ENCODE measurements around the gene SECISBP2.

SECISBP2 gene

DNA sequence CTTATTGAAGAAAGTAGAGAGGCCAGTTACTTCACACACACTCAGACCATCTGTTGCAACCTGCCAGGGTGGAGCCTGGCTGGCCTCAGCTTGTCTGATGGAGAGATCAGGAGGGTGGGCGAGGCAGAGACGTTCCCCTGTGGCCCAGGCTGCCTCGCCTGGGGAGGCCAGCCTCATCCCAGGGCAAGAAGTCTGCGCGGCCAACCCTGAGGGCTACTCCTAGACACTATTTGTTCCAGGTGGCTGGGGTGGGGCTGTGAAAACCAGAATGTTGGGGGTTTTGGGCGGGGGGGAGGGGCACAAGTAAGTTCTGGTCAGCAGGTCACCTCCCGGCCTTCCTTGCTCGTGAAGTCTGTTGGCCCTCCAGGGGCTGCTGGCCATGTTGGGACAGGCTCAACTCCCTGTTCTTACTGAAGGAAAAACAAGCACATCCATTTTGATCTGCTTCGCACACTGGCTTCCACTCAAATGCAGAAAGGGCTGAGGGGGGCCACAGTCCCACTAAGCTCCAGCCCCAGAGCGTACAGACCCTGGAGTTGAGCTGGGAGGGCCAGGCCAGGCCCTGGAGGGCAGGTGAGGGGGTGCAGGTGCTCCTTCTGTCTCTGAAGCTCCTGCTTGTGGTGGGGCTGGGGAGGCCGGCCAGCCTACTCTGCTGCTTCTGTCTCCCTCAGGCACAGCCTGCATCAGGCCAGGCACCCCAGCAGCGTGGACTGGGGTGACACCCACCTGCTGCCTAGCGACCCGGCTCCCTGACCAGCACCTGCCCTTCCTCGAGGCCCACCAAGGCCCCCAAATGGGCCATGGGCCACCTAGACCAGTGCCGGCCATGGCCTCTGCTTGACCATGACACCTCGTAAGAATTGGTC is 46.6 kb downstream of the SECISBP2 start:
- H3K79me2 ChIP-seq (ENCODE audit: insufficient read depth, low read length) = no peaks in the 10 kb centered on the region
- H3K9ac ChIP-seq (ENCODE audit: low read length) = no peak overlapping the region
- H3K27ac ChIP-seq (ENCODE audit: low read depth, low read length) = no peak overlapping the region
- no peak overlapping the region for H3K4me2 ChIP-seq (ENCODE audit: low read depth, low read length, poor library complexity, severe bottlenecking)
- H3K36me3 ChIP-seq (ENCODE audit: low read length) = peaks cover 7% of the 10 kb centered on the region; the same call in 1 of the 2 replicates
- no peaks in the 10 kb centered on the region for H3K27me3 ChIP-seq (ENCODE audit: low read length)
- no peaks in the 10 kb centered on the region for H3F3A ChIP-seq (ENCODE audit: insufficient read depth)
- no peaks in the 10 kb centered on the region for H4K20me1 ChIP-seq (ENCODE audit: low read depth, low read length)
- no peak overlapping the region for H3K4me3 ChIP-seq (ENCODE audit: insufficient read depth, low read length, poor library complexity, severe bottlenecking)
- no peaks in the 10 kb centered on the region for H3K9me3 ChIP-seq (ENCODE audit: insufficient read depth, low read length)
- TF ChIP-seq, protein P1, sequence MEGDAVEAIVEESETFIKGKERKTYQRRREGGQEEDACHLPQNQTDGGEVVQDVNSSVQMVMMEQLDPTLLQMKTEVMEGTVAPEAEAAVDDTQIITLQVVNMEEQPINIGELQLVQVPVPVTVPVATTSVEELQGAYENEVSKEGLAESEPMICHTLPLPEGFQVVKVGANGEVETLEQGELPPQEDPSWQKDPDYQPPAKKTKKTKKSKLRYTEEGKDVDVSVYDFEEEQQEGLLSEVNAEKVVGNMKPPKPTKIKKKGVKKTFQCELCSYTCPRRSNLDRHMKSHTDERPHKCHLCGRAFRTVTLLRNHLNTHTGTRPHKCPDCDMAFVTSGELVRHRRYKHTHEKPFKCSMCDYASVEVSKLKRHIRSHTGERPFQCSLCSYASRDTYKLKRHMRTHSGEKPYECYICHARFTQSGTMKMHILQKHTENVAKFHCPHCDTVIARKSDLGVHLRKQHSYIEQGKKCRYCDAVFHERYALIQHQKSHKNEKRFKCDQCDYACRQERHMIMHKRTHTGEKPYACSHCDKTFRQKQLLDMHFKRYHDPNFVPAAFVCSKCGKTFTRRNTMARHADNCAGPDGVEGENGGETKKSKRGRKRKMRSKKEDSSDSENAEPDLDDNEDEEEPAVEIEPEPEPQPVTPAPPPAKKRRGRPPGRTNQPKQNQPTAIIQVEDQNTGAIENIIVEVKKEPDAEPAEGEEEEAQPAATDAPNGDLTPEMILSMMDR (IDR thresholded peaks at IDR 0.05; ENCODE audit: insufficient read depth, low read length, poor library complexity, severe bottlenecking) = no peak
- TF ChIP-seq EZH2phosphoT487 (conservative IDR thresholded peaks at IDR 0.05; ENCODE audit: low read length) = no peak
- H3K9me2 ChIP-seq (replicated peaks; ENCODE audit: insufficient read depth, low read length) = no peaks in the 10 kb centered on the region
- H2AFZ ChIP-seq (ENCODE audit: low read depth, low read length, severe bottlenecking) = no peak overlapping the region

DNA sequence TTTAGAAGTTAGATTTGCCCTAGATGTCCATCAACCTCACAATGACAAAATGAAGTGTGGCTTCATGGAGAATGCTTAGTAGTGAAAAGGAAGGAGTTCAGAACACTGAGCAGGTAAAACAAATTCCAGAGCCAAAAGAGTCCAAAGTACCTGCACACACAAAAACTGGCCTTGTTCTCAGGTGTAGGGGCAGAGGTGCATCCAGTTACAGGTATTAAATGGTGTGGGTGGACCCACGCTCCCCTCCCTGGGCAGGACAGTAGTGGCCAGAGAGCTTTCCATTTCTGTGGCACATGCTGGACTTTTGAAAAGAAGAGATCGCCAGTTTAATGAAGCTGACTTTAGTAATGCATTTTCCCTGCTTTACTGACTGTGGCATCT is 47.2 kb downstream of the SECISBP2 start:
- Histone ChIP-seq H3F3A (ENCODE audit: insufficient read depth) (no peaks in the 10 kb centered on the region), H3K4me3 (ENCODE audit: insufficient read depth, low read length, poor library complexity, severe bottlenecking) (no peak overlapping the region), H3K4me2 (ENCODE audit: low read depth, low read length, poor library complexity, severe bottlenecking) (no peak overlapping the region), H3K9me3 (ENCODE audit: insufficient read depth, low read length) (no peaks in the 10 kb centered on the region), H3K9me2 (replicated peaks; ENCODE audit: insufficient read depth, low read length) (no peaks in the 10 kb centered on the region), H3K9ac (ENCODE audit: low read length) (no peak overlapping the region), H3K79me2 (ENCODE audit: insufficient read depth, low read length) (no peaks in the 10 kb centered on the region), H3K36me3 (ENCODE audit: low read length) (peaks cover 4% of the 10 kb centered on the region; the same call in 1 of the 2 replicates), H3K27me3 (ENCODE audit: low read length) (no peaks in the 10 kb centered on the region), H2AFZ (ENCODE audit: low read depth, low read length, severe bottlenecking) (no peak overlapping the region), H3K27ac (ENCODE audit: low read depth, low read length) (no peak overlapping the region), H4K20me1 (ENCODE audit: low read depth, low read length) (no peaks in the 10 kb centered on the region)
- TF ChIP-seq, protein P1 (IDR thresholded peaks at IDR 0.05; ENCODE audit: insufficient read depth, low read length, poor library complexity, severe bottlenecking) = no peak
- no peak for TF ChIP-seq EZH2phosphoT487 (conservative IDR thresholded peaks at IDR 0.05; ENCODE audit: low read length)

DNA sequence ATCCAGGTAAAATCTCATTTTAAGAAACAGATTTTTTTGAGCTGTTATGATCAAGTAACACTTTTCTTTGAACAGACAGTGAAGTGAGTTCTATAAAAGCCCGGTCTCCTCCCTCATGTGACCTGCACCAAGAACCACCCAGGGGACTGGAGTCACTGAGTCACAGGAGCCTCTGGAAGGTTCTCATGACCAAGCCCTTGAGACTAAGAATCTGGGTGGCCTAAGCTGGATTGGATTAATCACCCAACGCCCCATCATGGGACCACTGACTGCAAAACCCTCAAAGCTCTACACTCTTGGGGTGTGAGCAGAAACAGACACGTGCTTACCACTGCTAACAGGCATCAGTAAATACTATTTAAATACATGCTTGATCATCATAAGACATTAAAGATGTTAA is 48.4 kb downstream of the SECISBP2 start:
- Histone ChIP-seq H3K36me3 (ENCODE audit: low read length) (no peaks in the 10 kb centered on the region), H3K27ac (ENCODE audit: low read depth, low read length) (no peak overlapping the region), H3K9me3 (ENCODE audit: insufficient read depth, low read length) (no peaks in the 10 kb centered on the region), H3K9me2 (replicated peaks; ENCODE audit: insufficient read depth, low read length) (no peaks in the 10 kb centered on the region), H3F3A (ENCODE audit: insufficient read depth) (no peaks in the 10 kb centered on the region), H3K79me2 (ENCODE audit: insufficient read depth, low read length) (no peaks in the 10 kb centered on the region), H3K4me2 (ENCODE audit: low read depth, low read length, poor library complexity, severe bottlenecking) (no peak overlapping the region), H3K9ac (ENCODE audit: low read length) (no peak overlapping the region), H3K4me3 (ENCODE audit: insufficient read depth, low read length, poor library complexity, severe bottlenecking) (no peak overlapping the region), H3K27me3 (ENCODE audit: low read length) (no peaks in the 10 kb centered on the region), H4K20me1 (ENCODE audit: low read depth, low read length) (no peaks in the 10 kb centered on the region), H2AFZ (ENCODE audit: low read depth, low read length, severe bottlenecking) (no peak overlapping the region)
- TF ChIP-seq EZH2phosphoT487 (conservative IDR thresholded peaks at IDR 0.05; ENCODE audit: low read length) = no peak
- TF ChIP-seq, protein P1 (IDR thresholded peaks at IDR 0.05; ENCODE audit: insufficient read depth, low read length, poor library complexity, severe bottlenecking) = no peak

Data from SU-DHL-6 (cell line).